ENCODE measurements around the gene NARF.
"Not testable (repeated sequence)": the region's sequence is repeated elsewhere in the genome, so short reads cannot be mapped to it uniquely, and the experiment has no call there.

GRCh38 chr17:82537228-82537627 lies 78.7 kb downstream of the NARF start:
- not testable (repeated sequence) for TF ChIP-seq POLR2A, CTCF (IDR thresholded peaks at IDR 0.05)

Data from transverse colon (tissue), 3 donors.